ENCODE results near the gene CSF2RB. TPM values are rescaled to one million over a fixed set of nuclear protein-coding genes. Genes with fewer than 3 reads are reported as not detected.

The CSF2RB gene
- polyA plus RNA-seq, 1 donor (not counting 4 experiments of a cell fraction or from before 2014, with no cell fraction given): 0.08 TPM

DNA sequence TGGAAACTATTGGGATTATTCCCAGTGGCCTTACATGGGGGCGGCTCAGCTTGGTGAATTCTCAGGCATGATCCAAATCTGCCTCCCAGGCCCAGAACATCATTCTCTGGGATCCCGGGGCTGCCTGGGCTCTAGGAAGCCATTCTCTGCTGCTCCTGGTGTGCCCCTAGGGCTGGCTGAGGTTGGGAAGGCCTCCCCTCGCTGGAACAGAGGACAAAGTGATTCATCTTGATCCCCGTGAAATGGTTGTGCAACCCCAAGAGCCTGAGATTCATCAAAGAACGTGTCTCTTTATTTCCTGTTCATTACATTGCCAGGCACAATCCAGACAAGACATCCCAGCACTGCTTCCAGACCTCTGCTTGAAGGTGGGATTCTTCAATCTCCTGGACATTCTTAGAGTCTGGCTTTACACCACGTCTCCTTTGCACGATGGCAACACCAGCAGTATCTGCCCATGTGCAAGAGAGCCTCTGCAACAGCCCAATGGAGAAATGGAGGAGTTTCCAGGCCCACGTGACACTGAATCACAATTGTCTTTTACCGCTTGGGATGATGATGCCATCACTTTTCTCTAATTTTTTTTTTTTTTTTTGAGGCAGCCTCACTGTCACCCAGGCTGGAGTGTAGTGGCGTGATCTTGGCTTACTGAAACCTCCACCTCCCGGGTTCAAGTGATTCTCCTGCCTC, 53.6 kb downstream of the CSF2RB start:
- FAIRE-seq (no peak), DNase-seq (ENCODE audit: low read depth, low spot score) (no peak)
- no peaks in the 10 kb centered on the region for H4K20me1 ChIP-seq (ENCODE audit: control insufficient read depth, extremely low read depth, insufficient read depth, low read length)
- H3K4me3 ChIP-seq (ENCODE audit: control insufficient read depth in 2 of 3, extremely low read depth in 1 of 3, insufficient read depth in 2 of 3, low read depth in 1 of 3, low read length in 3 of 3): no peak overlapping the region
- TF ChIP-seq CTCF (optimal IDR thresholded peaks at IDR 0.05 in 1 of 3, IDR thresholded peaks at IDR 0.05 in 1 of 3, conservative IDR thresholded peaks at IDR 0.05 in 1 of 3; ENCODE audit: extremely low read depth in 1 of 3, insufficient read depth in 2 of 3, low read length in 3 of 3): no peak
- no peak for TF ChIP-seq EZH2 (IDR thresholded peaks at IDR 0.05; ENCODE audit: low read length)
- H3K79me2 ChIP-seq (ENCODE audit: control insufficient read depth, insufficient read depth, low read length): no peaks in the 10 kb centered on the region
- no peak overlapping the region for H2AFZ ChIP-seq (ENCODE audit: control insufficient read depth, low read length)
- no peak overlapping the region for H3K27ac ChIP-seq (ENCODE audit: control insufficient read depth, insufficient read depth, low read length)
- no peaks in the 10 kb centered on the region for H3K4me1 ChIP-seq (ENCODE audit: control insufficient read depth, extremely low read depth, insufficient read depth, low read length)
- no peak overlapping the region for H3K4me2 ChIP-seq (ENCODE audit: control insufficient read depth, extremely low read depth, insufficient read depth, low read depth, low read length)
- H3K9ac ChIP-seq (ENCODE audit: control insufficient read depth, extremely low read depth, insufficient read depth, low read length): no peak overlapping the region
- H3K9me3 ChIP-seq (ENCODE audit: control insufficient read depth, low read depth, low read length): no peaks in the 10 kb centered on the region
- no peaks in the 10 kb centered on the region for H3K36me3 ChIP-seq (ENCODE audit: control insufficient read depth in 2 of 2, extremely low read depth in 1 of 2, insufficient read depth in 2 of 2, low read length in 2 of 2)
- H3K9me1 ChIP-seq (ENCODE audit: control insufficient read depth, extremely low read depth, insufficient read depth, low read length): no peaks in the 10 kb centered on the region
- peaks cover 5% of the 10 kb centered on the region for H3K27me3 ChIP-seq (ENCODE audit: control insufficient read depth, extremely low read depth, insufficient read depth, low read length)
- dilution Hi-C loops (cut with MboI; ENCODE audit: extremely low pct_ligation_motif_present, low sequenced_read_pairs): no loop called here

DNA sequence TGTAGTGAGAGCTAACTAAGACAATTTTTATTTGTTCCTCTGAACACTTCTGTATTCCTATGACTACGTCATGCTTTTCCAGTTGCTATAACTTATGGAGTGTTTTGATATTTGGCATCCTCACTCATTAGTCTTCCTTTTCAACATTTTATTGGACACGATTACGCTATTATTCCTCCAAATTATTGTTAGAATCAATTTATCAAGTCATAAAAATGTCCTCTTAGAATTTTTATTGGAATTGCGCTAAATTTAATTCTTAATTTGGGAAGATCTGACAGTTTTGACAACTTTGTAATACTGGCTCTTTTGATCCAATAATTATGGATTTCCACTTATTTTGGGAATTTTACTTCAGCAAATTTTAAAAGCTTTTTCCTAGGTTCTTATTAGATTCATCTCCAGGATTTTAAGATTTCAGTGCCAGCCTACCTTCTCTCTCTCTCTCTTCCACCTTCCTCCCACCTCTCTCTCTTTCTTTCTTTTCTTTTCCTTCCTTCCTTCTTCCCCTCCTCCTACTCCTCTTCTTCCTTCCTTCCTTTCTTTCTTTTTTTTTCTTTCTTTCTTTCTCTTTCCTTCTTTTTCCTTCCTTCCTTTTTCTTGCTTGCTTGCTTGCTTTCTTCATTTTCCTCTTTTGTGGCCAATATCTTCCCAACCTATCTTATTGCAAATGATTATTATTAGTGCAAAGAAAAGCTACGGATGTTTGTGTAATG, 55.0 kb downstream of the CSF2RB start:
- H3K36me3 ChIP-seq (ENCODE audit: control insufficient read depth in 2 of 2, extremely low read depth in 1 of 2, insufficient read depth in 2 of 2, low read length in 2 of 2): no peaks in the 10 kb centered on the region
- H3K27me3 ChIP-seq (ENCODE audit: control insufficient read depth, extremely low read depth, insufficient read depth, low read length): peaks cover 5% of the 10 kb centered on the region
- FAIRE-seq (no peak), DNase-seq (ENCODE audit: low read depth, low spot score) (no peak)
- H4K20me1 ChIP-seq (ENCODE audit: control insufficient read depth, extremely low read depth, insufficient read depth, low read length): no peaks in the 10 kb centered on the region
- no peaks in the 10 kb centered on the region for H3K9me1 ChIP-seq (ENCODE audit: control insufficient read depth, extremely low read depth, insufficient read depth, low read length)
- dilution Hi-C loops (cut with MboI; ENCODE audit: extremely low pct_ligation_motif_present, low sequenced_read_pairs): no loop called here
- H3K4me1 ChIP-seq (ENCODE audit: control insufficient read depth, extremely low read depth, insufficient read depth, low read length): no peaks in the 10 kb centered on the region
- H3K9ac ChIP-seq (ENCODE audit: control insufficient read depth, extremely low read depth, insufficient read depth, low read length): no peak overlapping the region
- H3K79me2 ChIP-seq (ENCODE audit: control insufficient read depth, insufficient read depth, low read length): no peaks in the 10 kb centered on the region
- no peak overlapping the region for H3K4me2 ChIP-seq (ENCODE audit: control insufficient read depth, extremely low read depth, insufficient read depth, low read depth, low read length)
- H2AFZ ChIP-seq (ENCODE audit: control insufficient read depth, low read length): no peak overlapping the region
- TF ChIP-seq EZH2 (IDR thresholded peaks at IDR 0.05; ENCODE audit: low read length) (no peak), CTCF (optimal IDR thresholded peaks at IDR 0.05 in 1 of 3, IDR thresholded peaks at IDR 0.05 in 1 of 3, conservative IDR thresholded peaks at IDR 0.05 in 1 of 3; ENCODE audit: extremely low read depth in 1 of 3, insufficient read depth in 2 of 3, low read length in 3 of 3) (no peak)
- no peaks in the 10 kb centered on the region for H3K9me3 ChIP-seq (ENCODE audit: control insufficient read depth, low read depth, low read length)
- no peak overlapping the region for H3K27ac ChIP-seq (ENCODE audit: control insufficient read depth, insufficient read depth, low read length)
- H3K4me3 ChIP-seq (ENCODE audit: control insufficient read depth in 2 of 3, extremely low read depth in 1 of 3, insufficient read depth in 2 of 3, low read depth in 1 of 3, low read length in 3 of 3): no peak overlapping the region
